ENCODE measurements around the gene FAXC.

DNA sequence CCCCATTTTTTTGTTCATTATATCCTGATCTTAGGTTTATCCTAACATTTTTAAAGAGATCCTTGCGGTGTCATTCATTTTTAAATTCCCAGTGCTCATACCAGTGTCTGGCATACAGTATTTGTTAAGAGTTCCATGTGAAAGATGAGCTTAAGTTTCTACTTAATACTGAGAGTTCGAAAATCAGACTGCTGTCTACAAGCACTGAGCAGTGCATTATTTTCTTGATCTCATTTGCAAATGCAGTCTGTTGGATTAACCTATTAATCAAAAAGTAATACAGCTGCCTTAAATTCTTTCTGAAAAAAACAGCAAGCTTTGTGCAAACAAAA lies 43.9 kb upstream of the FAXC start:
- TF ChIP-seq POLR2A (IDR thresholded peaks at IDR 0.05; ENCODE audit: low read length) (no peak), GATA1 (IDR thresholded peaks at IDR 0.05; ENCODE audit: low read depth, low read length) (no peak)
